ENCODE data around the gene DENND6B.
A peak's percentile ranks its signal among the peaks of the same experiment; 100 is the strongest.

DENND6B gene

GRCh38 chr22:50311606-50312351 lies 15.0 kb downstream of the DENND6B start:
- Histone ChIP-seq H2BK120ac (ENCODE audit: low read depth, low read length) (no peak overlapping the region), H3K23ac (ENCODE audit: low read length in 2 of 2) (no peak overlapping the region), H3K4me3 (ENCODE audit: insufficient read depth in 1 of 2, low read depth in 1 of 2, low read length in 2 of 2) (peak overlapping the region in 1 of 2 experiments; percentile 4), H2AK5ac (ENCODE audit: low read length, severe bottlenecking) (no peak overlapping the region), H3K14ac (ENCODE audit: low read length in 2 of 2) (no peak overlapping the region), H2BK12ac (ENCODE audit: low read length in 2 of 2) (peak overlapping the region in 1 of 2 experiments; percentile 35), H3K9ac (ENCODE audit: low read length) (no peak overlapping the region), H3K27me3 (ENCODE audit: control insufficient read depth in 1 of 2, insufficient read depth in 1 of 2, low read length in 2 of 2) (no peaks in the 10 kb centered on the region), H3K27ac (ENCODE audit: low read length, poor library complexity, severe bottlenecking) (no peak overlapping the region), H3K4me2 (ENCODE audit: low read length, poor library complexity, severe bottlenecking) (no peak overlapping the region), H4K91ac (ENCODE audit: low read length) (no peak overlapping the region), H2BK5ac (ENCODE audit: low read depth, low read length, poor library complexity, severe bottlenecking) (no peak overlapping the region), H2AFZ (ENCODE audit: low read depth, low read length) (no peak overlapping the region), H3K36me3 (ENCODE audit: control insufficient read depth in 1 of 2, insufficient read depth in 2 of 2, low read depth in 1 of 2, low read length in 2 of 2) (peaks cover 0 to 16% of the 10 kb centered on the region in 2 experiments), H3K4me1 (ENCODE audit: control insufficient read depth, insufficient read depth, low read depth, low read length) (peaks cover 35% of the 10 kb centered on the region), H3K9me3 (ENCODE audit: control insufficient read depth, low read length) (no peaks in the 10 kb centered on the region), H3K18ac (ENCODE audit: low read depth in 1 of 2, low read length in 2 of 2) (no peak overlapping the region), H3K79me1 (replicated peaks; ENCODE audit: low read length, poor library complexity, severe bottlenecking) (no peaks in the 10 kb centered on the region), H2BK15ac (ENCODE audit: low read depth, poor library complexity, severe bottlenecking) (no peak overlapping the region), H3K4ac (ENCODE audit: low read depth in 1 of 2, low read length in 2 of 2) (no peak overlapping the region), H4K8ac (ENCODE audit: low read length) (no peak overlapping the region)
- no peak for DNase-seq
- 91% methylated on average over 23 of the region's 23 CpGs for WGBS

- no peak overlapping the region for H3K14ac ChIP-seq (ENCODE audit: low read length in 2 of 2)
- H2AFZ ChIP-seq (ENCODE audit: low read depth, low read length) = no peak overlapping the region
- H3K9me3 ChIP-seq (ENCODE audit: control insufficient read depth, low read length) = no peaks in the 10 kb centered on the region
- peaks cover 0 to 16% of the 10 kb centered on the region in 2 experiments for H3K36me3 ChIP-seq (ENCODE audit: control insufficient read depth in 1 of 2, insufficient read depth in 2 of 2, low read depth in 1 of 2, low read length in 2 of 2)
- H2BK120ac ChIP-seq (ENCODE audit: low read depth, low read length) = no peak overlapping the region
- no peak overlapping the region for H3K18ac ChIP-seq (ENCODE audit: low read depth in 1 of 2, low read length in 2 of 2)
- H3K4ac ChIP-seq (ENCODE audit: low read depth in 1 of 2, low read length in 2 of 2) = no peak overlapping the region
- DNase-seq = no peak
- no peak overlapping the region for H3K23ac ChIP-seq (ENCODE audit: low read length in 2 of 2)
- no peaks in the 10 kb centered on the region for H3K27me3 ChIP-seq (ENCODE audit: control insufficient read depth in 1 of 2, insufficient read depth in 1 of 2, low read length in 2 of 2)
- H2BK5ac ChIP-seq (ENCODE audit: low read depth, low read length, poor library complexity, severe bottlenecking) = no peak overlapping the region
- H3K79me1 ChIP-seq (replicated peaks; ENCODE audit: low read length, poor library complexity, severe bottlenecking) = no peaks in the 10 kb centered on the region
- H3K4me3 ChIP-seq (ENCODE audit: insufficient read depth in 1 of 2, low read depth in 1 of 2, low read length in 2 of 2) = no peak overlapping the region
- H2BK15ac ChIP-seq (ENCODE audit: low read depth, poor library complexity, severe bottlenecking) = no peak overlapping the region
- 91% methylated on average over 16 of the region's 16 CpGs for WGBS
- peak overlapping the region in 1 of 2 experiments; percentile 51 for H2BK12ac ChIP-seq (ENCODE audit: low read length in 2 of 2)
- no peak overlapping the region for H2AK5ac ChIP-seq (ENCODE audit: low read length, severe bottlenecking)
- peaks cover 35% of the 10 kb centered on the region for H3K4me1 ChIP-seq (ENCODE audit: control insufficient read depth, insufficient read depth, low read depth, low read length)
- no peak overlapping the region for H4K8ac ChIP-seq (ENCODE audit: low read length)
- H4K91ac ChIP-seq (ENCODE audit: low read length) = no peak overlapping the region
- H3K4me2 ChIP-seq (ENCODE audit: low read length, poor library complexity, severe bottlenecking) = no peak overlapping the region
- H3K9ac ChIP-seq (ENCODE audit: low read length) = no peak overlapping the region
- no peak overlapping the region for H3K27ac ChIP-seq (ENCODE audit: low read length, poor library complexity, severe bottlenecking)
Measured at GRCh38 chr22:50310949-50311444, 15.8 kb downstream of the DENND6B start.

GRCh38 chr22:50310031-50310722 lies 16.6 kb downstream of the DENND6B start:
- H3K9ac ChIP-seq (ENCODE audit: low read length) = no peak overlapping the region
- WGBS = 90% methylated on average over 21 of the region's 21 CpGs
- peaks cover 40% of the 10 kb centered on the region for H3K4me1 ChIP-seq (ENCODE audit: control insufficient read depth, insufficient read depth, low read depth, low read length)

GRCh38 chr22:50309601-50309991 lies 17.2 kb downstream of the DENND6B start:
- Histone ChIP-seq H2BK120ac (ENCODE audit: low read depth, low read length) (no peak overlapping the region), H3K4me1 (ENCODE audit: control insufficient read depth, insufficient read depth, low read depth, low read length) (peaks cover 42% of the 10 kb centered on the region), H3K27me3 (ENCODE audit: control insufficient read depth in 1 of 2, insufficient read depth in 1 of 2, low read length in 2 of 2) (no peaks in the 10 kb centered on the region), H2BK5ac (ENCODE audit: low read depth, low read length, poor library complexity, severe bottlenecking) (no peak overlapping the region), H2BK15ac (ENCODE audit: low read depth, poor library complexity, severe bottlenecking) (peak overlapping the region; percentile 78), H2AFZ (ENCODE audit: low read depth, low read length) (no peak overlapping the region), H3K4me3 (ENCODE audit: insufficient read depth in 1 of 2, low read depth in 1 of 2, low read length in 2 of 2) (no peak overlapping the region), H3K4me2 (ENCODE audit: low read length, poor library complexity, severe bottlenecking) (no peak overlapping the region), H3K23ac (ENCODE audit: low read length in 2 of 2) (no peak overlapping the region), H3K9ac (ENCODE audit: low read length) (no peak overlapping the region), H3K36me3 (ENCODE audit: control insufficient read depth in 1 of 2, insufficient read depth in 2 of 2, low read depth in 1 of 2, low read length in 2 of 2) (peaks cover 0 to 19% of the 10 kb centered on the region in 2 experiments), H2AK5ac (ENCODE audit: low read length, severe bottlenecking) (no peak overlapping the region), H3K14ac (ENCODE audit: low read length in 2 of 2) (no peak overlapping the region), H3K18ac (ENCODE audit: low read depth in 1 of 2, low read length in 2 of 2) (peak overlapping the region; percentile 92 to 96), H4K8ac (ENCODE audit: low read length) (peak overlapping the region; percentile 27), H3K9me3 (ENCODE audit: control insufficient read depth, low read length) (no peaks in the 10 kb centered on the region), H2BK12ac (ENCODE audit: low read length in 2 of 2) (peak overlapping the region; percentile 70 to 76), H3K27ac (ENCODE audit: low read length, poor library complexity, severe bottlenecking) (no peak overlapping the region), H4K91ac (ENCODE audit: low read length) (peak overlapping the region; percentile 98), H3K79me1 (replicated peaks; ENCODE audit: low read length, poor library complexity, severe bottlenecking) (no peaks in the 10 kb centered on the region), H3K4ac (ENCODE audit: low read depth in 1 of 2, low read length in 2 of 2) (peak overlapping the region; percentile 95)
- WGBS = 87% methylated on average over 7 of the region's 7 CpGs
- no peak for DNase-seq

More at GRCh38 chr22:50310031-50310722, 16.6 kb downstream of the DENND6B start:
- H3K36me3 ChIP-seq (ENCODE audit: control insufficient read depth in 1 of 2, insufficient read depth in 2 of 2, low read depth in 1 of 2, low read length in 2 of 2) = peaks cover 0 to 17% of the 10 kb centered on the region in 2 experiments
- H3K4me2 ChIP-seq (ENCODE audit: low read length, poor library complexity, severe bottlenecking) = no peak overlapping the region
- no peak overlapping the region for H2BK5ac ChIP-seq (ENCODE audit: low read depth, low read length, poor library complexity, severe bottlenecking)
- H3K27me3 ChIP-seq (ENCODE audit: control insufficient read depth in 1 of 2, insufficient read depth in 1 of 2, low read length in 2 of 2) = no peaks in the 10 kb centered on the region
- H2AK5ac ChIP-seq (ENCODE audit: low read length, severe bottlenecking) = no peak overlapping the region
- H3K79me1 ChIP-seq (replicated peaks; ENCODE audit: low read length, poor library complexity, severe bottlenecking) = no peaks in the 10 kb centered on the region
- H3K9me3 ChIP-seq (ENCODE audit: control insufficient read depth, low read length) = no peaks in the 10 kb centered on the region
- peak overlapping the region; percentile 78 for H2BK15ac ChIP-seq (ENCODE audit: low read depth, poor library complexity, severe bottlenecking)
- DNase-seq = no peak
- H3K4ac ChIP-seq (ENCODE audit: low read depth in 1 of 2, low read length in 2 of 2) = peak overlapping the region in 1 of 2 experiments; percentile 61
- H3K23ac ChIP-seq (ENCODE audit: low read length in 2 of 2) = no peak overlapping the region
- H3K27ac ChIP-seq (ENCODE audit: low read length, poor library complexity, severe bottlenecking) = no peak overlapping the region
- no peak overlapping the region for H2BK120ac ChIP-seq (ENCODE audit: low read depth, low read length)
- peak overlapping the region; percentile 12 to 38 for H2BK12ac ChIP-seq (ENCODE audit: low read length in 2 of 2)
- no peak overlapping the region for H2AFZ ChIP-seq (ENCODE audit: low read depth, low read length)
- H4K8ac ChIP-seq (ENCODE audit: low read length) = no peak overlapping the region
- no peak overlapping the region for H3K14ac ChIP-seq (ENCODE audit: low read length in 2 of 2)
- H3K4me3 ChIP-seq (ENCODE audit: insufficient read depth in 1 of 2, low read depth in 1 of 2, low read length in 2 of 2) = no peak overlapping the region
- peak overlapping the region; percentile 98 for H4K91ac ChIP-seq (ENCODE audit: low read length)
- no peak overlapping the region for H3K18ac ChIP-seq (ENCODE audit: low read depth in 1 of 2, low read length in 2 of 2)
